Esophagus muscularis mucosa (tissue), 4 donors: ENCODE data around the gene RASAL2. TPM values are rescaled to one million over a fixed set of nuclear protein-coding genes. Genes with fewer than 3 reads are reported as not detected.
"Not testable (repeated sequence)": the region's sequence is repeated elsewhere in the genome, so short reads cannot be mapped to it uniquely, and the experiment has no call there.

Experiments
- DNase-seq: peaks from one replicate; pipeline ENCODE4 v3.0.0-alpha.2; 2017; ENCODE audit errors: extremely low spot score
- H3K27ac ChIP-seq, 4 donors: fragments of 200-600 bp; sonication (generic); replicated peaks in 1 of 4; 1 replicate in 3 of 4; 2 replicates in 1 of 4; pipeline ENCODE4 v1.5.1; 2016 to 2019; ENCODE audit warnings: mild to moderate bottlenecking in 1 of 4
- H3K27me3 ChIP-seq, 4 donors: fragments of 200-600 bp; sonication (generic); one replicate each; pipeline versions ENCODE4 v1.5.1 to v1.6.0; 2016 to 2019
- H3K36me3 ChIP-seq, 4 donors: fragments of 200-600 bp; sonication (generic); one replicate each; pipeline ENCODE4 v1.5.1; 2016 to 2019
- H3K4me1 ChIP-seq, 4 donors: fragments of 200-600 bp; sonication (generic); one replicate each; pipeline ENCODE4 v1.5.1; 2016 to 2019
- H3K4me3 ChIP-seq, 4 donors: fragments of 200-600 bp; sonication (generic); 1 replicate in 2 of 4; 2 replicates in 2 of 4; pipeline ENCODE4 v1.5.1; 2016 to 2019; ENCODE audit warnings: mild to moderate bottlenecking in 4 of 4, moderate library complexity in 1 of 4
- H3K9me3 ChIP-seq, 4 donors: fragments of 200-600 bp; sonication (generic); 1 replicate in 3 of 4; 2 replicates in 1 of 4; pipeline ENCODE4 v1.5.1; 2016 to 2019
- EP300 ChIP-seq: sonication (generic); formaldehyde crosslinking; IDR thresholded peaks from one replicate; pipeline ENCODE4 v1.6.1; 2017; ENCODE audit warnings: antibody characterized with exemption
- POLR2A ChIP-seq: fragments of 450-650 bp; IDR thresholded peaks from one replicate; pipeline ENCODE4 v1.6.1; 2017; ENCODE audit warnings: antibody characterized with exemption, moderate library complexity, mild to moderate bottlenecking, low read depth
- POLR2AphosphoS5 ChIP-seq, 2 donors: sonication (generic); formaldehyde crosslinking; IDR thresholded peaks; one replicate each; pipeline ENCODE4 v1.6.1; 2017; ENCODE audit warnings: antibody characterized with exemption in 2 of 2
- WGBS: methylation state at CpG from one replicate; pipeline ENCODE4 v1.1.5; 2018; 5-methylcytosine and 5-hydroxymethylcytosine counted together
- intact Hi-C: fragments of 100-400 bp; cut with DNase I; formaldehyde crosslinking; loops from one replicate; pipeline ENCODE4 v1.15.1; 2023
- total RNA-seq, 4 donors: library from RNA; depleted of rRNA; stranded (reverse); fragments of >200 nt; gene quantifications; one replicate each; pipeline versions ENCODE4 v1.1.0 to v1.2.1, GENCODE V29; 2016
- TF ChIP-seq, protein P1 (sequence below), 3 experiments: fragments of 200-600 bp in 2 of 3; fragments of 450-650 bp in 1 of 3; sonication (generic) in 2 of 3; IDR thresholded peaks; one replicate each; pipeline ENCODE4 v1.5.1; 2017 to 2019; ENCODE audit warnings: antibody characterized with exemption in 3 of 3, mild to moderate bottlenecking in 2 of 3, moderate library complexity in 1 of 3

The RASAL2 gene
- total RNA-seq, 4 donors from 2014 or later = 11.6 to 30.0 (median 22.3) TPM

DNA sequence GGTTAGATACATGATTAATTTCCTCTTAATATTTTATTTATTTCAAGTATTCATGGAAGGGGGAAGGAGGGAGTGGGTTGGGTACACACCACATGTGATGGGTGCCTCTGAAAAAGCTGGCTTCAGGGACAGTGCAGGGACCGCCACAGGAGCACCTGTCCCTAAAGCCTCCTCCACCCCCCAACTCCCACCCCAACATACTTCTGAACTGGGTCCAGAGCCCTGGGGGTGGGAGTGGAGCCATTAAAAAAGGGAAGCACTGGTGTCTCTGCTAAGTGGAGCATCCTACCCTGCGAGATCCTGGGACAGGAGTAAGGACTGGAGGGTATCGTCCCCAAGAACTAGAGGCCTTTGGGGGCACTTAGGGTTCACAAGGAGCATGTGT is 408.4 kb downstream of the RASAL2 start:
- no peaks in the 10 kb centered on the region for H3K4me1 ChIP-seq
- no peaks in the 10 kb centered on the region for H3K27me3 ChIP-seq
- no peak overlapping the region for H3K27ac ChIP-seq
- TF ChIP-seq EP300 (no peak), POLR2AphosphoS5 (IDR thresholded peaks at IDR 0.05) (no peak), POLR2A (no peak)
- TF ChIP-seq, protein P1, sequence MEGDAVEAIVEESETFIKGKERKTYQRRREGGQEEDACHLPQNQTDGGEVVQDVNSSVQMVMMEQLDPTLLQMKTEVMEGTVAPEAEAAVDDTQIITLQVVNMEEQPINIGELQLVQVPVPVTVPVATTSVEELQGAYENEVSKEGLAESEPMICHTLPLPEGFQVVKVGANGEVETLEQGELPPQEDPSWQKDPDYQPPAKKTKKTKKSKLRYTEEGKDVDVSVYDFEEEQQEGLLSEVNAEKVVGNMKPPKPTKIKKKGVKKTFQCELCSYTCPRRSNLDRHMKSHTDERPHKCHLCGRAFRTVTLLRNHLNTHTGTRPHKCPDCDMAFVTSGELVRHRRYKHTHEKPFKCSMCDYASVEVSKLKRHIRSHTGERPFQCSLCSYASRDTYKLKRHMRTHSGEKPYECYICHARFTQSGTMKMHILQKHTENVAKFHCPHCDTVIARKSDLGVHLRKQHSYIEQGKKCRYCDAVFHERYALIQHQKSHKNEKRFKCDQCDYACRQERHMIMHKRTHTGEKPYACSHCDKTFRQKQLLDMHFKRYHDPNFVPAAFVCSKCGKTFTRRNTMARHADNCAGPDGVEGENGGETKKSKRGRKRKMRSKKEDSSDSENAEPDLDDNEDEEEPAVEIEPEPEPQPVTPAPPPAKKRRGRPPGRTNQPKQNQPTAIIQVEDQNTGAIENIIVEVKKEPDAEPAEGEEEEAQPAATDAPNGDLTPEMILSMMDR (IDR thresholded peaks at IDR 0.05) = no peak
- H3K4me3 ChIP-seq = no peak overlapping the region
- WGBS = 93% methylated on average over 3 of the region's 3 CpGs
- H3K9me3 ChIP-seq = no peaks in the 10 kb centered on the region
- intact Hi-C loops = no loop called here
- no peaks in the 10 kb centered on the region for H3K36me3 ChIP-seq
- DNase-seq = no peak

DNA sequence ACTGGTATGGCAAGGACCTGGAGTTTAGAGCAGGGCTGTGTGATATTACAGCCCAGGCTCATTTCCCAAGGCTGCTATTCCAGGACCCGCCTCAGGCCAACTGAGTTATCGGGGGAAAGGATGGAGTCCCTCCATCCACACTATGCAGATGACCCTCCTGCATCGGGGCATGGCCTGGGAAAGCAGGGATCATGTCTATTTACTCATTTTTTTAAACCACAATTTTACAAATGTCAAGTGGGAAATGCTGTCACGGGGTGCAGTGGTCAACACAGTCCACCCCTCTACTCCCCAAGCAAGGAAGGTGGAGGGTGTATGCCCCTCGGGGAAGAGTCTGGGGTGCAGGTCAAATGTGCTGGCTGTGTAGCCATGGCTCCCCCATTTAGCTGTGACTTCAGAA is 409.0 kb downstream of the RASAL2 start:
- intact Hi-C loops = no loop called here
- Histone ChIP-seq H3K4me1 (no peaks in the 10 kb centered on the region), H3K4me3 (no peak overlapping the region), H3K9me3 (no peaks in the 10 kb centered on the region), H3K36me3 (no peaks in the 10 kb centered on the region), H3K27me3 (no peaks in the 10 kb centered on the region), H3K27ac (no peak overlapping the region)
- DNase-seq = no peak
- WGBS = 94% methylated on average over 5 of the region's 5 CpGs
- no peak for TF ChIP-seq EP300

DNA sequence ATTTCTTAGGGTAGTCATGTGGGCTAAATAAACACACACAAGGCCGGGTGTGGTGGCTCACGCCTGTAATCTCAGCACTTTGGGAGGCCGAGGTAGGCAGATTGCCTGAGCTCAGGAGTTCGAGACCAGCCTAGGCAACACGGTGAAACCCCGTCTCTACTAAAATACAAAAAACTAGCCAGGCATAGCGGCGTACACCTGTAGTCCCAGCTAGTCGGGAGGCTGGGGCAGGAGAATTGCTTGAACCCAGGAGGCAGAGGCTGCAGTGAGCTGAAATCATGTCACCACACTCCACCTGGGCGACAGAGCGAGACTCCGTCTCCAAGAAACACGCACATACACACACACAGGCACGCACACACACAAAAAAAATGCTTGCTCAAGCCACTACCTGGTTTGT is 409.4 kb downstream of the RASAL2 start:
- DNase-seq, H3K4me1 ChIP-seq, intact Hi-C loops, H3K4me3 ChIP-seq, H3K27ac ChIP-seq, H3K9me3 ChIP-seq, H3K36me3 ChIP-seq, H3K27me3 ChIP-seq: not testable (repeated sequence)
- WGBS = 96% methylated on average over 14 of the region's 14 CpGs

DNA sequence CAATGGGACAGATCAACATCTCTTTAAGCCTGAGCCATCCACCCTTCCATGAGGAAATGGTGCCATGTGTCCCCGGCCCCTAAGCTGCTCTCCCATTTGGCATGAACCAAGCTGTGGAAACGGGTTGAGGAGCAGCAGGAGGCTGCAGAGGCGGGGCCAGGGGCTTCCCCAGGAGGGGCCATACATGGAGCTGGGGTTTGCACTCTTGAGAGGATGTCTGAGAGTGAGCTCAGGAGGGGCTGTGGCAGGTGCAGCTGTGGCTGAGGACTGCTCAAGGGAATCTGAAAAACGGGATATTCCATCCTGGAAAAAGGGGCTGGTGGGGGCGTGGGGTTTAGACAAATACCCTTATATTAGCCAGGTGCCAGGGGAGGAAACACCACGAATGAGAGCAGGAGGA is 409.9 kb downstream of the RASAL2 start:
- whole genome bisulfite sequencing = 76% methylated on average over 6 of the region's 6 CpGs
- Histone ChIP-seq H3K27ac (no peak overlapping the region), H3K9me3 (no peaks in the 10 kb centered on the region), H3K27me3 (no peaks in the 10 kb centered on the region), H3K4me3 (no peak overlapping the region), H3K36me3 (no peaks in the 10 kb centered on the region), H3K4me1 (no peaks in the 10 kb centered on the region)
- no peak for DNase-seq
- intact Hi-C loops = no loop called here
- TF ChIP-seq, protein P1 (IDR thresholded peaks at IDR 0.05) = no peak
- TF ChIP-seq EP300 (no peak), POLR2AphosphoS5 (IDR thresholded peaks at IDR 0.05) (no peak)

DNA sequence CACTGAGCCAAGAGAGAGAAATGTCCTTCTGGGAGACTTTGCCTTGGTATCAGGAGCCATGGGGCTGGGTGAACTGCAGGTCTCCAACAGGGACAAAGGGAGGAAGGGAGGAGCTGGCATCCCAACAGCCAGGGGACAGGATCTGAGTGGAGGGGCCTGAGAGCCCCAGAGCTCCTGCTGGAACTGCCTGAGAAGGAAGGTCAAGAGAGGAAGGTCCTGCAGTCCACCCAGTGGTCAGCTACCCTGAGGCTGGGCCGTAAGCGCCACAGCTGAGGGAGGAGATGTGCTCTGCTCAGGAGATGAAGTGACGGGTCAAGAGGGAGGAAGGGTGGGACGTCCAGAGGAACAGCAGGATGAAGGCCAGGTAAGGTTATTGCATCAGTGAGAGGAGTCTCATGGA is 410.4 kb downstream of the RASAL2 start:
- no peaks in the 10 kb centered on the region for H3K36me3 ChIP-seq
- no peak overlapping the region for H3K4me3 ChIP-seq
- TF ChIP-seq EP300 (no peak), POLR2A (no peak)
- TF ChIP-seq, protein P1 (IDR thresholded peaks at IDR 0.05) = no peak
- H3K27ac ChIP-seq = no peak overlapping the region
- intact Hi-C loops = no loop called here
- 89% methylated on average over 4 of the region's 4 CpGs for WGBS
- no peaks in the 10 kb centered on the region for H3K9me3 ChIP-seq
- DNase-seq = no peak
- no peaks in the 10 kb centered on the region for H3K4me1 ChIP-seq
- no peaks in the 10 kb centered on the region for H3K27me3 ChIP-seq

DNA sequence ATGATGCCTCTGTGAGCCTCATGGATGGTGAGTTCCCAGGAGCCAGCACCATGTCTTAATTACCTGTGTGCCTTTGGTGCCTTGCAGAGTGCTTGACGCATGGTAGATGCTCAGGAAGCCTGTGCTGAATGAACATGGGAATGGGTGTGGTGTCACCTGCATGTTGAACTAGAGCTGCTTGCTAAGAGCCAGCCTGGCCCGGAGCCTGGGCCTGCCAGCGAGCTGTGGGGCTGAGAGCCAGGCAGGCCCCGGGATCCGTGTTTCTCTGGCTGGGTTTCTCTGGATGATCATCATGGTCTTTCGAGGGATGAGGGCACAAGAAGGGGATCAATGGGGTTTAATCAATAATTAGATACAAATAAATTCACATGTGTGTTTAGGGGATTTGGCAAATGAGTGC is 412.3 kb downstream of the RASAL2 start:
- no peak for DNase-seq
- WGBS = 84% methylated on average over 6 of the region's 6 CpGs
- no peak for TF ChIP-seq POLR2AphosphoS5 (IDR thresholded peaks at IDR 0.05)
- no peak for TF ChIP-seq POLR2A
- no peak for TF ChIP-seq EP300
- TF ChIP-seq, protein P1 (IDR thresholded peaks at IDR 0.05) = no peak
- Histone ChIP-seq H3K9me3 (no peaks in the 10 kb centered on the region), H3K27me3 (no peaks in the 10 kb centered on the region), H3K4me1 (no peaks in the 10 kb centered on the region), H3K4me3 (no peak overlapping the region), H3K36me3 (no peaks in the 10 kb centered on the region), H3K27ac (no peak overlapping the region)
- intact Hi-C loops = no loop called here
